HL-60 (cell line): ENCODE results near the gene KCNJ12.

ENCODE experiments used
- POLR2AphosphoS5 ChIP-seq: IDR thresholded peaks from 2 replicates; pipeline ENCODE4 v1.6.1; 2012; ENCODE audit warnings: low read depth
- TF ChIP-seq, protein P1 (sequence below): IDR thresholded peaks from one replicate; pipeline ENCODE4 v1.5.1; 2011; ENCODE audit warnings: low read length, control low read depth, inconsistent platforms; ENCODE audit not compliant: insufficient read depth

- TF ChIP-seq, protein P1, sequence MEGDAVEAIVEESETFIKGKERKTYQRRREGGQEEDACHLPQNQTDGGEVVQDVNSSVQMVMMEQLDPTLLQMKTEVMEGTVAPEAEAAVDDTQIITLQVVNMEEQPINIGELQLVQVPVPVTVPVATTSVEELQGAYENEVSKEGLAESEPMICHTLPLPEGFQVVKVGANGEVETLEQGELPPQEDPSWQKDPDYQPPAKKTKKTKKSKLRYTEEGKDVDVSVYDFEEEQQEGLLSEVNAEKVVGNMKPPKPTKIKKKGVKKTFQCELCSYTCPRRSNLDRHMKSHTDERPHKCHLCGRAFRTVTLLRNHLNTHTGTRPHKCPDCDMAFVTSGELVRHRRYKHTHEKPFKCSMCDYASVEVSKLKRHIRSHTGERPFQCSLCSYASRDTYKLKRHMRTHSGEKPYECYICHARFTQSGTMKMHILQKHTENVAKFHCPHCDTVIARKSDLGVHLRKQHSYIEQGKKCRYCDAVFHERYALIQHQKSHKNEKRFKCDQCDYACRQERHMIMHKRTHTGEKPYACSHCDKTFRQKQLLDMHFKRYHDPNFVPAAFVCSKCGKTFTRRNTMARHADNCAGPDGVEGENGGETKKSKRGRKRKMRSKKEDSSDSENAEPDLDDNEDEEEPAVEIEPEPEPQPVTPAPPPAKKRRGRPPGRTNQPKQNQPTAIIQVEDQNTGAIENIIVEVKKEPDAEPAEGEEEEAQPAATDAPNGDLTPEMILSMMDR = no peak
- TF ChIP-seq POLR2AphosphoS5 = no peak
Measured at GRCh38 chr17:21454441-21454840, 78.3 kb downstream of the KCNJ12 start.
